ENCODE data around the gene IFRD2. TPM values are rescaled to one million over a fixed set of nuclear protein-coding genes. Genes with fewer than 3 reads are reported as not detected.

Gene IFRD2
- total and polyA plus RNA-seq, 2 of the 8 experiments (the other 6 are each of a cell fraction or from before 2014, with no cell fraction given): 76.7 to 88.8 TPM

GRCh38 chr3:50259432-50260026, 32.7 kb downstream of the IFRD2 start:
- no peaks in the 10 kb centered on the region for H3K79me1 ChIP-seq (ENCODE audit: low read depth, low read length)
- peaks cover 2 to 7% of the 10 kb centered on the region in 2 experiments for H4K20me1 ChIP-seq (replicated peaks in 1 of 2; ENCODE audit: control insufficient read depth in 1 of 2, insufficient read depth in 2 of 2, low read length in 2 of 2)
- no peak overlapping the region for H4K91ac ChIP-seq (replicated peaks; ENCODE audit: insufficient read length, low read length)
- DNase-seq (ENCODE audit: low read depth in 1 of 2, low spot score in 2 of 2) (no peak), FAIRE-seq (no peak)
- H2AFZ ChIP-seq (ENCODE audit: low read length): no peak overlapping the region
- H3K27ac ChIP-seq (ENCODE audit: low read depth, low read length): no peak overlapping the region
- H3K23ac ChIP-seq (ENCODE audit: insufficient read length): no peak overlapping the region
- no peak overlapping the region for H2BK20ac ChIP-seq (ENCODE audit: low read length)
- H2BK5ac ChIP-seq (ENCODE audit: low read depth, low read length): no peak overlapping the region
- H3K4me2 ChIP-seq (ENCODE audit: insufficient read depth in 1 of 2, low read depth in 2 of 2, low read length in 2 of 2): peak overlapping the region; percentile 40 to 73; a peak in 3 of 4 replicates
- H2BK12ac ChIP-seq (ENCODE audit: low read depth, low read length): no peak overlapping the region
- no peaks in the 10 kb centered on the region for H3K27me3 ChIP-seq (replicated peaks in 1 of 4; ENCODE audit: control insufficient read depth in 3 of 4, extremely low read depth in 1 of 4, insufficient read depth in 3 of 4, low read length in 3 of 4)
- POLR2A ChIA-PET (ENCODE audit: partially characterized antibody): interaction anchor here (0.6 to 4.3 kb wide), 22 partner anchors 9 to 71 kb away, joined by 3 to 35 read pairs (median 4); partner anchors contain the start of genes GNAI2, HYAL2, IFRD2 and LSMEM2
- peak overlapping the region in 1 of 4 experiments; percentile 60; a peak in 2 of 8 replicates for H3K4me3 ChIP-seq (ENCODE audit: extremely low read depth in 1 of 4, insufficient read depth in 2 of 4, low read depth in 3 of 4, low read length in 4 of 4)
- no peak overlapping the region for H3K9ac ChIP-seq (replicated peaks in 1 of 4; ENCODE audit: extremely low read depth in 1 of 4, low read depth in 3 of 4, low read length in 3 of 4)
- peak overlapping the region; percentile 29; the same call in 1 of the 2 replicates for H4K8ac ChIP-seq (ENCODE audit: extremely low read depth, insufficient read depth, low read length)
- 69% methylated on average over 18 of the region's 18 CpGs; no CpG with 5 or more reads in 1 of the 2 experiments for WGBS, 2 experiments (ENCODE audit: extremely low coverage in 1 of 2, insufficient coverage in 1 of 2, insufficient read length in 1 of 2, insufficient replicate concordance in 2 of 2, low coverage in 1 of 2, low lambda C conversion rate in 2 of 2, missing lambda C conversion rate in 1 of 2)
- peaks cover 0 to 23% (median 18%) of the 10 kb centered on the region in 4 experiments; a peak in 6 of 7 replicates for H3K4me1 ChIP-seq (replicated peaks in 1 of 4; ENCODE audit: control insufficient read depth in 3 of 4, insufficient read depth in 4 of 4, low read length in 3 of 4)
- CTCF ChIA-PET (ENCODE audit: partially characterized antibody): interaction anchor here (0.9 to 53.5 kb wide), 11 partner anchors 10 to 142 kb away, joined by 3 to 2149 read pairs (median 13); partner anchors contain the start of genes GNAI2, GNAT1, IFRD2 and LSMEM2
- H3K9me3 ChIP-seq (ENCODE audit: insufficient read depth in 2 of 2, low read depth in 1 of 2, low read length in 1 of 2): no peaks in the 10 kb centered on the region
- peaks cover 2% of the 10 kb centered on the region; the same call in 1 of the 2 replicates for H3K23me2 ChIP-seq (ENCODE audit: low read depth, low read length)
- no peak overlapping the region for H3K4ac ChIP-seq (replicated peaks; ENCODE audit: insufficient read length, low read depth, low read length)
- no peak overlapping the region for H3K56ac ChIP-seq (replicated peaks; ENCODE audit: insufficient read length, low read depth, low read length)
- H4K5ac ChIP-seq (ENCODE audit: insufficient read length, low read depth, low read length): no peak overlapping the region
- H3K14ac ChIP-seq (ENCODE audit: insufficient read length): no peak overlapping the region
- no peak overlapping the region for H2BK15ac ChIP-seq (ENCODE audit: low read length)
- H3K18ac ChIP-seq (ENCODE audit: extremely low read depth, low read length): no peak overlapping the region; the same call in 1 of the 2 replicates
- H3K79me2 ChIP-seq (ENCODE audit: control insufficient read depth in 1 of 2, insufficient read depth in 2 of 2, low read length in 2 of 2): no peaks in the 10 kb centered on the region
- peak; percentile 50 for TF ChIP-seq CTBP2 (IDR thresholded peaks at IDR 0.05; ENCODE audit: borderline replicate concordance, insufficient read depth, insufficient read length, low read length)
- TF ChIP-seq ASH2L (IDR thresholded peaks at IDR 0.05; ENCODE audit: low read length): peak; percentile 50
- no peak for TF ChIP-seq RNF2 (IDR thresholded peaks at IDR 0.05; ENCODE audit: borderline replicate concordance, low read depth, low read length, missing control alignments, poor library complexity, severe bottlenecking)
- TF ChIP-seq JUND (IDR thresholded peaks at IDR 0.05; ENCODE audit: low read length): no peak
- H2AK5ac ChIP-seq (ENCODE audit: low read depth, low read length): no peak overlapping the region
- no peak overlapping the region for H2BK120ac ChIP-seq (replicated peaks; ENCODE audit: low read depth, low read length)
- peaks cover 15 to 24% (median 18%) of the 10 kb centered on the region in 4 experiments; a peak in 7 of 8 replicates for H3K36me3 ChIP-seq (ENCODE audit: control insufficient read depth in 2 of 4, insufficient read depth in 4 of 4, low read length in 3 of 4)

Data from H1 (cell line).